Neural cell (in vitro differentiated cells): ENCODE results near the gene RHOT1. TPM values are rescaled to one million over a fixed set of nuclear protein-coding genes. Genes with fewer than 3 reads are reported as not detected.

ENCODE experiments used
- H2AFZ ChIP-seq: fragments of 200-600, 300-800 bp; sonication (generic), shearing (Covaris generic); 2 replicates; pipeline ENCODE4 v1.6.0; 2014; ENCODE audit warnings: low read depth, mild to moderate bottlenecking, antibody characterized with exemption, low read length, moderate library complexity
- H3F3A ChIP-seq: fragments of 200-600 bp; shearing (Covaris generic); 2 replicates; pipeline ENCODE4 v1.6.1; 2016; ENCODE audit warnings: mild to moderate bottlenecking, moderate library complexity, mixed read lengths, antibody characterized with exemption, low read length; ENCODE audit not compliant: insufficient read depth, poor library complexity, severe bottlenecking
- H3K27ac ChIP-seq: fragments of 200-600, 300-800 bp; sonication (generic), shearing (Covaris generic); 2 replicates; pipeline ENCODE4 v1.5.1; 2014; ENCODE audit warnings: mild to moderate bottlenecking, low read length, moderate library complexity
- H3K27me3 ChIP-seq: fragments of 300-800, 200-600 bp; sonication (generic), shearing (Covaris generic); 2 replicates; pipeline ENCODE4 v1.6.0; 2014; ENCODE audit warnings: mild to moderate bottlenecking, low read depth, low read length, moderate library complexity; ENCODE audit not compliant: insufficient read depth
- H3K36me3 ChIP-seq: fragments of 300-800, 200-600 bp; sonication (generic), shearing (Covaris generic); 2 replicates; pipeline ENCODE4 v1.5.1; 2014; ENCODE audit warnings: mild to moderate bottlenecking, antibody characterized with exemption, low read length, moderate library complexity; ENCODE audit not compliant: insufficient read depth
- H3K4me2 ChIP-seq: fragments of 300-800, 200-600 bp; sonication (generic), shearing (Covaris generic); 2 replicates; pipeline ENCODE4 v1.6.0; 2014; ENCODE audit warnings: mild to moderate bottlenecking, low read length
- H3K4me3 ChIP-seq: fragments of 300-800, 200-600 bp; sonication (generic), shearing (Covaris generic); 2 replicates; pipeline ENCODE4 v1.5.1; 2014; ENCODE audit warnings: mild to moderate bottlenecking, low read length, moderate library complexity
- H3K79me2 ChIP-seq: fragments of 200-600 bp; shearing (Covaris generic); replicated peaks from 2 replicates; pipeline ENCODE4 v1.6.0; 2014; ENCODE audit warnings: mild to moderate bottlenecking, low read length, moderate library complexity; ENCODE audit not compliant: insufficient read depth
- H3K9ac ChIP-seq: fragments of 300-800, 200-600 bp; sonication (generic), shearing (Covaris generic); 2 replicates; pipeline ENCODE4 v1.6.1; 2016; ENCODE audit warnings: mild to moderate bottlenecking, low read length, mixed read lengths
- H3K9me2 ChIP-seq: fragments of 200-600 bp; shearing (Covaris generic); 2 replicates; pipeline ENCODE4 v1.6.1; 2016; ENCODE audit warnings: mild to moderate bottlenecking, low read length, mixed read lengths; ENCODE audit not compliant: insufficient read depth
- H3K9me3 ChIP-seq: fragments of 200-600, 300-800 bp; sonication (generic), shearing (Covaris generic); 2 replicates; pipeline ENCODE4 v1.6.1; 2016; ENCODE audit warnings: mild to moderate bottlenecking, mixed run types, low read length, moderate library complexity, mixed read lengths
- H4K20me1 ChIP-seq: fragments of 200-600 bp; shearing (Covaris generic); 2 replicates; pipeline ENCODE4 v1.6.1; 2016; ENCODE audit warnings: mild to moderate bottlenecking, mixed run types; ENCODE audit not compliant: insufficient read depth
- EP300 ChIP-seq: fragments of 450-650 bp; conservative IDR thresholded peaks from 2 replicates; pipeline ENCODE4 v1.6.1; 2014; ENCODE audit warnings: antibody characterized with exemption, mild to moderate bottlenecking, moderate library complexity; ENCODE audit not compliant: poor library complexity, severe bottlenecking
- EZH2 ChIP-seq: fragments of 200-600, 300-800 bp; shearing (Covaris generic), sonication (generic); IDR thresholded peaks from 2 replicates; pipeline ENCODE4 v1.6.1; 2014; ENCODE audit warnings: antibody characterized with exemption, low read length, borderline replicate concordance, mild to moderate bottlenecking; ENCODE audit not compliant: insufficient read depth, poor library complexity, severe bottlenecking
- MXI1 ChIP-seq: fragments of 450-650 bp; conservative IDR thresholded peaks from 2 replicates; pipeline ENCODE4 v1.6.1; 2014; ENCODE audit warnings: antibody characterized with exemption, mild to moderate bottlenecking; ENCODE audit not compliant: poor library complexity, severe bottlenecking
- POLR2AphosphoS5 ChIP-seq: IDR thresholded peaks from 2 replicates; pipeline ENCODE4 v1.6.1; 2012
- RAD21 ChIP-seq: fragments of 450-650 bp; conservative IDR thresholded peaks from 2 replicates; pipeline ENCODE4 v1.6.1; 2014; ENCODE audit warnings: antibody characterized with exemption, mild to moderate bottlenecking, moderate library complexity
- SMC3 ChIP-seq: fragments of 450-650 bp; conservative IDR thresholded peaks from 2 replicates; pipeline ENCODE4 v1.6.1; 2014; ENCODE audit warnings: antibody characterized with exemption, mild to moderate bottlenecking, moderate library complexity; ENCODE audit not compliant: poor library complexity
- TAF1 ChIP-seq: IDR thresholded peaks from 2 replicates; pipeline ENCODE4 v1.6.1; 2012; ENCODE audit warnings: low read depth
- polyA plus RNA-seq: library from polyadenylated mRNA; depleted of rRNA; stranded (reverse); fragments of >200 nt; gene quantifications from 2 replicates; pipeline ENCODE4 v1.2.3, GENCODE V29; 2014
- TF ChIP-seq, protein P1 (sequence below): fragments of 450-650 bp; IDR thresholded peaks from 2 replicates; pipeline ENCODE4 v1.5.1; 2014; ENCODE audit warnings: antibody characterized with exemption, mild to moderate bottlenecking, moderate library complexity; ENCODE audit not compliant: poor library complexity, severe bottlenecking
- TF ChIP-seq, protein P2 (sequence below): IDR thresholded peaks from 2 replicates; pipeline ENCODE4 v1.6.1; 2012; ENCODE audit warnings: borderline replicate concordance

Gene RHOT1
- polyA plus RNA-seq, 1 donor from 2014 or later: 99.1 TPM

DNA sequence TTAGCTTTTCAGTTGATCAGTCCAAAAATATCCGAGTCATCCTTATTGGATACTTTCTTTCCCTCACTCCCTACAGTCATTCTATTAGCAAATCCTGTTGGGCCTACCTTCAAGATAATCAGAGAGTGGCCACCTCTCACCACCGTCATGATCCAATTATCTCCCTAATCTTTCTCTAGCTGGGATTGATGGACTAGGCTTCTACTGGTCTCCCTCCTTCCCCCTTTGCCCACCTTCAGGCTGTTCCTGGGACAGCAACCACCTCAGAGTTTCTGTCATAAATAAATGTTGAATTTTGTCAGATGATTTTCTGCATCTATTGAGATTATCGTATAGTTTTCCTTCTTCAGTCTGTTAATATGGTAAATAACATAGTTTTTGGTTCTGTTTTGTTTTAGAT is 107.2 kb downstream of the RHOT1 start:
- Histone ChIP-seq H4K20me1 (no peaks in the 10 kb centered on the region), H3K79me2 (no peaks in the 10 kb centered on the region), H3K27me3 (no peaks in the 10 kb centered on the region), H3K4me2 (no peak overlapping the region), H2AFZ (no peak overlapping the region), H3K36me3 (no peaks in the 10 kb centered on the region), H3F3A (no peaks in the 10 kb centered on the region), H3K4me3 (no peak overlapping the region), H3K27ac (no peak overlapping the region), H3K9me2 (no peaks in the 10 kb centered on the region), H3K9me3 (no peaks in the 10 kb centered on the region), H3K9ac (no peak overlapping the region)
- no peak for TF ChIP-seq MXI1
- TF ChIP-seq EZH2: no peak
- TF ChIP-seq SMC3: no peak
- no peak for TF ChIP-seq EP300
- TF ChIP-seq TAF1: no peak
- TF ChIP-seq RAD21: no peak
- TF ChIP-seq POLR2AphosphoS5: no peak
- TF ChIP-seq, protein P1, sequence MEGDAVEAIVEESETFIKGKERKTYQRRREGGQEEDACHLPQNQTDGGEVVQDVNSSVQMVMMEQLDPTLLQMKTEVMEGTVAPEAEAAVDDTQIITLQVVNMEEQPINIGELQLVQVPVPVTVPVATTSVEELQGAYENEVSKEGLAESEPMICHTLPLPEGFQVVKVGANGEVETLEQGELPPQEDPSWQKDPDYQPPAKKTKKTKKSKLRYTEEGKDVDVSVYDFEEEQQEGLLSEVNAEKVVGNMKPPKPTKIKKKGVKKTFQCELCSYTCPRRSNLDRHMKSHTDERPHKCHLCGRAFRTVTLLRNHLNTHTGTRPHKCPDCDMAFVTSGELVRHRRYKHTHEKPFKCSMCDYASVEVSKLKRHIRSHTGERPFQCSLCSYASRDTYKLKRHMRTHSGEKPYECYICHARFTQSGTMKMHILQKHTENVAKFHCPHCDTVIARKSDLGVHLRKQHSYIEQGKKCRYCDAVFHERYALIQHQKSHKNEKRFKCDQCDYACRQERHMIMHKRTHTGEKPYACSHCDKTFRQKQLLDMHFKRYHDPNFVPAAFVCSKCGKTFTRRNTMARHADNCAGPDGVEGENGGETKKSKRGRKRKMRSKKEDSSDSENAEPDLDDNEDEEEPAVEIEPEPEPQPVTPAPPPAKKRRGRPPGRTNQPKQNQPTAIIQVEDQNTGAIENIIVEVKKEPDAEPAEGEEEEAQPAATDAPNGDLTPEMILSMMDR: no peak
- TF ChIP-seq, protein P2, sequence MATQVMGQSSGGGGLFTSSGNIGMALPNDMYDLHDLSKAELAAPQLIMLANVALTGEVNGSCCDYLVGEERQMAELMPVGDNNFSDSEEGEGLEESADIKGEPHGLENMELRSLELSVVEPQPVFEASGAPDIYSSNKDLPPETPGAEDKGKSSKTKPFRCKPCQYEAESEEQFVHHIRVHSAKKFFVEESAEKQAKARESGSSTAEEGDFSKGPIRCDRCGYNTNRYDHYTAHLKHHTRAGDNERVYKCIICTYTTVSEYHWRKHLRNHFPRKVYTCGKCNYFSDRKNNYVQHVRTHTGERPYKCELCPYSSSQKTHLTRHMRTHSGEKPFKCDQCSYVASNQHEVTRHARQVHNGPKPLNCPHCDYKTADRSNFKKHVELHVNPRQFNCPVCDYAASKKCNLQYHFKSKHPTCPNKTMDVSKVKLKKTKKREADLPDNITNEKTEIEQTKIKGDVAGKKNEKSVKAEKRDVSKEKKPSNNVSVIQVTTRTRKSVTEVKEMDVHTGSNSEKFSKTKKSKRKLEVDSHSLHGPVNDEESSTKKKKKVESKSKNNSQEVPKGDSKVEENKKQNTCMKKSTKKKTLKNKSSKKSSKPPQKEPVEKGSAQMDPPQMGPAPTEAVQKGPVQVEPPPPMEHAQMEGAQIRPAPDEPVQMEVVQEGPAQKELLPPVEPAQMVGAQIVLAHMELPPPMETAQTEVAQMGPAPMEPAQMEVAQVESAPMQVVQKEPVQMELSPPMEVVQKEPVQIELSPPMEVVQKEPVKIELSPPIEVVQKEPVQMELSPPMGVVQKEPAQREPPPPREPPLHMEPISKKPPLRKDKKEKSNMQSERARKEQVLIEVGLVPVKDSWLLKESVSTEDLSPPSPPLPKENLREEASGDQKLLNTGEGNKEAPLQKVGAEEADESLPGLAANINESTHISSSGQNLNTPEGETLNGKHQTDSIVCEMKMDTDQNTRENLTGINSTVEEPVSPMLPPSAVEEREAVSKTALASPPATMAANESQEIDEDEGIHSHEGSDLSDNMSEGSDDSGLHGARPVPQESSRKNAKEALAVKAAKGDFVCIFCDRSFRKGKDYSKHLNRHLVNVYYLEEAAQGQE: no peak

DNA sequence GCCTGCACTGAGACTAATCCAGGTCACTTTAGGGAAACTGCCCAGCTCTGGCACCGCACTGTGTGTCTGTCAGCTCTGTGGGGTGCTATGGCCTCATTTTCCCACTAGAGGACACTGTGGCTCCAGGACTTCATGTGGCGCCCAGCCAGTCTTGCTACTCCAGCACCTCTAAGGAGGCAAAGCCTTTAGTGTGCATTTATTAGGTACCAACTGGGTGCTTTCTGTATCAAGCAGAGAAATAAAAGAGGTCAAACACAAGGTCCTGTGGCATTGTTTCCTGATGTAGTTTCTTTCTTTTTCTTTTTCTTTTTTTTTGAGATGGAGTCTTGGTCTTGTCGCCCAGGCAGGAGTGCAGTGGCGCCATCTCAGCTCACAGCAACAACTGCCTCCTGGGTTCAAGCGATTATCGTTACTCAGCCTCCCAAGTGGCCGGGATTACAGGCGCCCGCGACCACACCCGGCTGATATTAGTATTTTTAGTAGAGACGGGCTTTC is 110.9 kb downstream of the RHOT1 start:
- no peak overlapping the region for H3K9ac ChIP-seq
- H2AFZ ChIP-seq: no peak overlapping the region
- H3K27ac ChIP-seq: no peak overlapping the region
- H3K36me3 ChIP-seq: no peaks in the 10 kb centered on the region
- H3K4me2 ChIP-seq: no peak overlapping the region
- no peaks in the 10 kb centered on the region for H3K79me2 ChIP-seq
- no peaks in the 10 kb centered on the region for H3K27me3 ChIP-seq
- no peaks in the 10 kb centered on the region for H4K20me1 ChIP-seq
- H3K9me3 ChIP-seq: no peaks in the 10 kb centered on the region
- no peaks in the 10 kb centered on the region for H3F3A ChIP-seq
- no peaks in the 10 kb centered on the region for H3K9me2 ChIP-seq
- H3K4me3 ChIP-seq: no peak overlapping the region
- TF ChIP-seq SMC3 (peak; percentile 90), TAF1 (no peak), RAD21 (peak; percentile 96)
- TF ChIP-seq, protein P1: peak; percentile 96
